Mucosa of descending colon (tissue), 3 donors: ENCODE results near the gene RNF182. TPM values are rescaled to one million over a fixed set of nuclear protein-coding genes. Genes with fewer than 3 reads are reported as not detected.
"Not testable (repeated sequence)": the region's sequence is repeated elsewhere in the genome, so short reads cannot be mapped to it uniquely, and the experiment has no call there.

Experiments
- ATAC-seq: fragments of 200-7000 bp; cut with Tn5 transposase; one replicate; pipeline ENCODE4 v1.9.1; 2020; ENCODE audit warnings: mild to moderate bottlenecking, moderate library complexity
- DNase-seq, 3 donors: peaks; one replicate each; pipeline ENCODE4 v3.0.0-alpha.2; 2020
- H3K36me3 ChIP-seq: fragments of 200-600 bp; one replicate; pipeline ENCODE4 v1.8.0; 2021; ENCODE audit warnings: low read depth, mild to moderate bottlenecking
- H3K4me1 ChIP-seq: fragments of 200-600 bp; one replicate; pipeline ENCODE4 v1.8.0; 2021; ENCODE audit warnings: low read depth, mild to moderate bottlenecking
- H3K4me3 ChIP-seq: fragments of 200-600 bp; one replicate; pipeline ENCODE4 v1.8.0; 2021; ENCODE audit warnings: mild to moderate bottlenecking
- H3K9me3 ChIP-seq: fragments of 200-600 bp; one replicate; pipeline ENCODE4 v1.8.0; 2021; ENCODE audit warnings: mild to moderate bottlenecking
- CTCF ChIP-seq: fragments of 200-600 bp; IDR thresholded peaks from one replicate; pipeline ENCODE4 v1.8.0; 2022; ENCODE audit warnings: antibody characterized with exemption, mild to moderate bottlenecking
- intact Hi-C, 2 donors: fragments of 100-400 bp; cut with DNase I in 1 of 2; cut with micrococcal nuclease in 1 of 2; formaldehyde crosslinking; loops; one replicate each; pipeline versions ENCODE4 v1.11.0 to v1.11.1; 2022; cut with DNase I, micrococcal nuclease
- total RNA-seq, 3 donors: library from RNA; stranded (reverse); fragmentation: NEBNext Ultra II Directional in 2 of 3; extraction: Animal tissue kit (Norgen Biotek cat#: 25700) in 2 of 3; gene quantifications; one replicate each; pipeline versions ENCODE4 v1.2.1 to v1.2.4, GENCODE V29; 2021 to 2023
- donor health status: DM: no; HTN: no; CAD: no; lungs with moderate emphysema.
- donor health status: DM: no; HTN: no; CAD: no.
- donor health status: DM: no; HTN: yes; CAD: no.

Gene RNF182
- total RNA-seq, 3 donors from 2014 or later: 0.09 to 0.25 TPM; not detected in 1

DNA sequence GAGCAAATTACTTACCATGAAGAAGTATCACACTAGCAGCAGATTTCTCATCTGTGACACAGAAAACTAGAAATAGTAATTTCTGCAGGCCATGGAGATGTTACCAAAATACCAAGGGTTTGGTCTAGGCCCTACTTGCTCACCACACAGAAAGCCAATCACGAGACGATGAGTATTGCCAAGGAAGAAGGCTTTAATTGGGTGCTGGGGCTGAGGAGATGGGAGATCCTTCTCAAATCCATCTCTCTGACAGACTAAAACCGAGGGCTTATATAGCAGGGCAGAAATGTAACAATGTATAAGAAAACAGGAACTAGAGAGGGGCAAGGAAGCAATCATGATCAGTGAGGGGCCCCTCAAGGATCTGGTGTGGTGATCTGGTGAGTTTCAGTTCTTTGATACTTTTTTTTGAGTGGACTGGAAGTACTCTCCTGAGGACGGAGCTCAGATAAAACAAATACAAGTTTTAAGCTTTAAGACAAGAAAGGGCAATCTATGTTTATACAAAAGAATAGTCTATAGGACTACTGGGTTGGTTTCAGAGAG is 40.9 kb downstream of the RNF182 start:
- no peaks in the 10 kb centered on the region for H3K36me3 ChIP-seq
- H3K9me3 ChIP-seq: no peaks in the 10 kb centered on the region
- no peak overlapping the region for H3K4me3 ChIP-seq
- TF ChIP-seq CTCF: no peak
- intact Hi-C loops: no loop called here
- H3K4me1 ChIP-seq: no peaks in the 10 kb centered on the region
- ATAC-seq: no peak
- no peak for DNase-seq

DNA sequence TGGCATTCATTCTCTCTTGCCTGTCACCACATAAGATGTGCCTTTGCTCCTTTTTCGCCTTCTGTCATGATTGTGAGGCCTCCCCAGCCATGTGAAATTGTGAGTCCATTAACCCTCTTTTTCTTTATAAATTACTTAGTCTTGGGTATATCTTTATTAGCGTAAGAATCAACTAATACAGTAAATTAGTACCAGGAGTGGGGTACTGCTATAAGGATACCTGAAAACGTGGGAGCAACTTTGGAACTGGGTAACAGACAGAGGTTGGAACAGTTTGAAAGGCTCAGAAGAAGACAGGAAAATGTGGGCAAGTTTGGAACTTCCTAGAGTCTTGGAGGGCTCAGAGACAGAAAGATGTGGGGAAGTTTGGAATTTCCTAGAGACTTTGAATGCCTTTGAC is 46.6 kb downstream of the RNF182 start:
- no peak for TF ChIP-seq CTCF
- H3K4me3 ChIP-seq: no peak overlapping the region
- intact Hi-C loops: no loop called here
- H3K4me1 ChIP-seq: no peaks in the 10 kb centered on the region
- ATAC-seq: no peak
- H3K9me3 ChIP-seq: peaks cover 20% of the 10 kb centered on the region
- no peaks in the 10 kb centered on the region for H3K36me3 ChIP-seq
- DNase-seq: no peak

DNA sequence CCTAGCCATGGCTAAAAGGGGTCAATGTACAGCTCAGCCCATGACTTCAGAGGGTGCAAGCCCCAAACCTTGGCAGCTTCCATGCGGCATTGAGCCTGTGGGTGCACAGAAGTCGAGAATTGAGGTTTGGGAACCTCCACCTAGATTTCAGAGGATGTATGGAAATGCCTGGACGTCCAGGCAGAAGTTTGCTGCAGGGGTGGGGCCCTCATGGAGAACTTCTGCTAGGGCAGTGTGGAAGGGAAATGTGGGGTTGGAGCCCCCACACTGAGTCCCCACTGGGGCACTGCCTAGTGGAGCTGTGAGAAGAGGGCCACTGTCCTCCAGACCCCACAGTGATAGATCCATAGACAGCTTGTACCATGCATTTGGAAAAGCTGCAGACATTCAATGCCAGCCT is 47.9 kb downstream of the RNF182 start:
- DNase-seq, intact Hi-C loops, ATAC-seq, H3K4me1 ChIP-seq, H3K4me3 ChIP-seq, H3K36me3 ChIP-seq: not testable (repeated sequence)
- H3K9me3 ChIP-seq: peaks cover 20% of the 10 kb centered on the region

DNA sequence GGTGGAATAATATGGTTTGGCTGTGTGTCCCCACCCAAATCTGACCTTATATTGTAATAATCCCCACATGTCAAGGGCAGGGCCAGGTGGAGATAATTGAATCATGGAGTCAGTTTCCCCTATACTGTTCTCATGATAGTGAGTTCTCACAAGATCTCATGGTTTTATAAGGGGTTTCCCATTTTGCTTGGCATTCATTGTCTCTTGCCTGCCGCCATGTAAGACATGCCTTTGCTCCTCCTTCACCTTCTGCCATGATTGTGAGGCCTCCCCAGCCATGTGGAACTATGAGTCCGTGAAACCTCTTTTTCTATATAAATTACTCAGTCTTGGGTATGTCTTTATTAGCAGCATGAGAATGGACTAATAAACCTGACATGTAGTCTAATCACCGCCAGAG is 48.7 kb downstream of the RNF182 start:
- intact Hi-C loops, H3K4me1 ChIP-seq, H3K36me3 ChIP-seq, H3K4me3 ChIP-seq, DNase-seq, ATAC-seq: not testable (repeated sequence)
- H3K9me3 ChIP-seq: peaks cover 20% of the 10 kb centered on the region

DNA sequence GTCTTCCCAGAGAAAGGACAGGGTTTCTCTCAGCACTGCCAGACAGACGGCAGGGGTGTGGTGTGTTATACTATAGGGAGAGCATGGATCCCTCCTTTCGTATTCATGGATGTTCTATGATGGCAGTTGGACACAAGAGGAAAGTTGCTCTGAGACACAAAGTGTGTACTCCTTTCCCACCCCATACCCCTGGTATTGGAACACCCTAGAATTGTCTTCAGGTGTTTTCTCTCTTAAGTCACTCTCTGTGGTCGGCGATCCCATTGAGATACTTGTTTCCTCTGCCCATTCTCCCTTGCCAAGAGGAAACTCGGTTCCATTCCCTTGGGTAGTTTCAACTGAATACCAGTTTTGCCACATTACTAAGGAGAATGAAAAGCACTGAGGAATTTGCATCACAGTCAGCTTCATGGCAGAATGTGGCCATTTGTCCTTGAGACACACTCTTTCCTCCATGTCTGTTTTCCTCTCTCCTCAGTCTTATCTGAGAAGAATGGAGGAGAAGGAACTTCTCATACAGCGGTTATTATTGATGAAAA is 53.4 kb downstream of the RNF182 start:
- no peak for TF ChIP-seq CTCF
- Histone ChIP-seq H3K4me1 (no peaks in the 10 kb centered on the region), H3K36me3 (no peaks in the 10 kb centered on the region), H3K4me3 (no peak overlapping the region), H3K9me3 (peaks cover 3% of the 10 kb centered on the region)
- intact Hi-C loops: no loop called here
- ATAC-seq (no peak), DNase-seq (no peak)

GRCh38 chr6:13978787-13979186 is 54.0 kb downstream of the RNF182 start:
- intact Hi-C loops: no loop called here
- Histone ChIP-seq H3K4me3 (no peak overlapping the region), H3K9me3 (no peaks in the 10 kb centered on the region), H3K36me3 (no peaks in the 10 kb centered on the region), H3K4me1 (no peaks in the 10 kb centered on the region)
- ATAC-seq (no peak), DNase-seq (no peak)
- TF ChIP-seq CTCF: no peak
